ENCODE results near the gene SNX5. TPM values are rescaled to one million over a fixed set of nuclear protein-coding genes. Genes with fewer than 3 reads are reported as not detected.

Gene SNX5
- total and polyA plus RNA-seq, 2 of the 13 experiments (the other 11 are each of a cell fraction or from before 2014, with no cell fraction given): 664 to 1,040 TPM

- POLR2A ChIA-PET: no interaction called here
- CTCF ChIA-PET (ENCODE audit: low intra/inter-chr PET ratio, low total read pairs): interaction anchor here (0.6 kb wide), 1 partner anchor 120 kb away, joined by 3 read pairs; no protein-coding TSS in a partner anchor
- intact Hi-C loops (cut with micrococcal nuclease; ENCODE audit: unreplicated experiment) (no loop called here), in situ Hi-C loops (cut with HindIII; ENCODE audit: extremely low pct_ligation_motif_present, low pct_unique_long_range_greater_than_20kb) (no loop called here)
- H3K79me2 ChIP-seq (ENCODE audit: insufficient read depth, low read length): no peaks in the 10 kb centered on the region
- no peak overlapping the region for H3K4me2 ChIP-seq (ENCODE audit: low read depth, low read length)
- no TSS peak for BruUV-seq (replicated peaks)
- H3K9ac ChIP-seq (ENCODE audit: insufficient read depth, low read depth, low read length): no peak overlapping the region
- H3K4me3 ChIP-seq (replicated peaks in 1 of 3; ENCODE audit: insufficient read depth in 1 of 3, low read depth in 2 of 3, low read length in 3 of 3): no peak overlapping the region
- peaks cover 2 to 15% of the 10 kb centered on the region in 2 experiments; a peak in 3 of 5 replicates for H3K27me3 ChIP-seq (ENCODE audit: control insufficient read depth in 1 of 2, insufficient read depth in 2 of 2, low read length in 2 of 2)
- 50% methylated on average over 10 of the region's 10 CpGs for WGBS (ENCODE audit: low lambda C conversion rate)
- H4K20me1 ChIP-seq (ENCODE audit: insufficient read depth, low read length): no peaks in the 10 kb centered on the region
- no peaks in the 10 kb centered on the region for H3K9me3 ChIP-seq (ENCODE audit: low read length)
- DNase-seq (ENCODE audit: low spot score) (no peak), FAIRE-seq (no peak), ATAC-seq (no peak)
- H3K27ac ChIP-seq (ENCODE audit: extremely low read length, insufficient read depth, low read length): no peak overlapping the region
- H2AFZ ChIP-seq (ENCODE audit: low read length): no peak overlapping the region
- H3K36me3 ChIP-seq (replicated peaks in 1 of 2; ENCODE audit: control insufficient read depth in 1 of 2, insufficient read depth in 2 of 2, low read length in 2 of 2): no peaks in the 10 kb centered on the region
- no peaks in the 10 kb centered on the region for H3K4me1 ChIP-seq (ENCODE audit: insufficient read depth, low read length)
- TF ChIP-seq, protein P1, sequence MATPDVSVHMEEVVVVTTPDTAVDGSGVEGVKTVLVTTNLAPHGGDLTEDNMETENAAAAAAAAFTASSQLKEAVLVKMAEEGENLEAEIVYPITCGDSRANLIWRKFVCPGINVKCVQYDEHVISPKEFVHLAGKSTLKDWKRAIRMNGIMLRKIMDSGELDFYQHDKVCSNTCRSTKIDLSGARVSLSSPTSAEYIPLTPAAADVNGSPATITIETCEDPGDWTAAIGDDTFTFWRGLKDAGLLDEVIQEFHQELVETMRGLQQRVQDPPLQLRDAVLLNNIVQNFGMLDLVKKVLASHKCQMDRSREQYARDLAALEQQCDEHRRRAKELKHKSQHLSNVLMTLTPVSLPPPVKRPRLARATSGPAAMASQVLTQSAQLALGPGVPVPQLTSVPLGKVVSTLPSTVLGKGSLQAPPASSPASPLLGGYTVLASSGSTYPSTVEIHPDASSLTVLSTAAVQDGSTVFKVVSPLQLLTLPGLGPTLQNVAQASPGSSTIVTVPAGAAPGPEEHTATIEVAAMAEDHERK (CRISPR knock-in tag; IDR thresholded peaks at IDR 0.05; ENCODE audit: low read depth): no peak
- TF ChIP-seq GTF2F1 (IDR thresholded peaks at IDR 0.05; ENCODE audit: low read length) (no peak), ZFP62 (CRISPR knock-in tag; IDR thresholded peaks at IDR 0.05) (no peak), WIZ (CRISPR knock-in tag; IDR thresholded peaks at IDR 0.05) (no peak), AKAP8 (CRISPR knock-in tag; IDR thresholded peaks at IDR 0.05) (no peak), ZNF143 (CRISPR knock-in tag; IDR thresholded peaks at IDR 0.05) (no peak), NR0B2 (CRISPR knock-in tag; IDR thresholded peaks at IDR 0.05) (no peak), ZNF652 (CRISPR knock-in tag; IDR thresholded peaks at IDR 0.05; ENCODE audit: borderline replicate concordance, low read depth) (no peak), PHF5A (CRISPR knock-in tag; IDR thresholded peaks at IDR 0.05; ENCODE audit: low read depth, unreplicated experiment) (no peak), ARNT (IDR thresholded peaks at IDR 0.05) (no peak), ZFP41 (CRISPR knock-in tag; IDR thresholded peaks at IDR 0.05; ENCODE audit: borderline replicate concordance) (no peak), ZIK1 (CRISPR knock-in tag; IDR thresholded peaks at IDR 0.05; ENCODE audit: borderline replicate concordance, low read depth) (no peak)
- TF ChIP-seq, protein P2, sequence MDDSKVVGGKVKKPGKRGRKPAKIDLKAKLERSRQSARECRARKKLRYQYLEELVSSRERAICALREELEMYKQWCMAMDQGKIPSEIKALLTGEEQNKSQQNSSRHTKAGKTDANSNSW (CRISPR knock-in tag; IDR thresholded peaks at IDR 0.05; ENCODE audit: borderline replicate concordance): no peak
- TF ChIP-seq, protein P3, sequence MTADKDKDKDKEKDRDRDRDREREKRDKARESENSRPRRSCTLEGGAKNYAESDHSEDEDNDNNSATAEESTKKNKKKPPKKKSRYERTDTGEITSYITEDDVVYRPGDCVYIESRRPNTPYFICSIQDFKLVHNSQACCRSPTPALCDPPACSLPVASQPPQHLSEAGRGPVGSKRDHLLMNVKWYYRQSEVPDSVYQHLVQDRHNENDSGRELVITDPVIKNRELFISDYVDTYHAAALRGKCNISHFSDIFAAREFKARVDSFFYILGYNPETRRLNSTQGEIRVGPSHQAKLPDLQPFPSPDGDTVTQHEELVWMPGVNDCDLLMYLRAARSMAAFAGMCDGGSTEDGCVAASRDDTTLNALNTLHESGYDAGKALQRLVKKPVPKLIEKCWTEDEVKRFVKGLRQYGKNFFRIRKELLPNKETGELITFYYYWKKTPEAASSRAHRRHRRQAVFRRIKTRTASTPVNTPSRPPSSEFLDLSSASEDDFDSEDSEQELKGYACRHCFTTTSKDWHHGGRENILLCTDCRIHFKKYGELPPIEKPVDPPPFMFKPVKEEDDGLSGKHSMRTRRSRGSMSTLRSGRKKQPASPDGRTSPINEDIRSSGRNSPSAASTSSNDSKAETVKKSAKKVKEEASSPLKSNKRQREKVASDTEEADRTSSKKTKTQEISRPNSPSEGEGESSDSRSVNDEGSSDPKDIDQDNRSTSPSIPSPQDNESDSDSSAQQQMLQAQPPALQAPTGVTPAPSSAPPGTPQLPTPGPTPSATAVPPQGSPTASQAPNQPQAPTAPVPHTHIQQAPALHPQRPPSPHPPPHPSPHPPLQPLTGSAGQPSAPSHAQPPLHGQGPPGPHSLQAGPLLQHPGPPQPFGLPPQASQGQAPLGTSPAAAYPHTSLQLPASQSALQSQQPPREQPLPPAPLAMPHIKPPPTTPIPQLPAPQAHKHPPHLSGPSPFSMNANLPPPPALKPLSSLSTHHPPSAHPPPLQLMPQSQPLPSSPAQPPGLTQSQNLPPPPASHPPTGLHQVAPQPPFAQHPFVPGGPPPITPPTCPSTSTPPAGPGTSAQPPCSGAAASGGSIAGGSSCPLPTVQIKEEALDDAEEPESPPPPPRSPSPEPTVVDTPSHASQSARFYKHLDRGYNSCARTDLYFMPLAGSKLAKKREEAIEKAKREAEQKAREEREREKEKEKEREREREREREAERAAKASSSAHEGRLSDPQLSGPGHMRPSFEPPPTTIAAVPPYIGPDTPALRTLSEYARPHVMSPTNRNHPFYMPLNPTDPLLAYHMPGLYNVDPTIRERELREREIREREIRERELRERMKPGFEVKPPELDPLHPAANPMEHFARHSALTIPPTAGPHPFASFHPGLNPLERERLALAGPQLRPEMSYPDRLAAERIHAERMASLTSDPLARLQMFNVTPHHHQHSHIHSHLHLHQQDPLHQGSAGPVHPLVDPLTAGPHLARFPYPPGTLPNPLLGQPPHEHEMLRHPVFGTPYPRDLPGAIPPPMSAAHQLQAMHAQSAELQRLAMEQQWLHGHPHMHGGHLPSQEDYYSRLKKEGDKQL (CRISPR knock-in tag; IDR thresholded peaks at IDR 0.05; ENCODE audit: low read depth): no peak
- TF ChIP-seq, protein P4, sequence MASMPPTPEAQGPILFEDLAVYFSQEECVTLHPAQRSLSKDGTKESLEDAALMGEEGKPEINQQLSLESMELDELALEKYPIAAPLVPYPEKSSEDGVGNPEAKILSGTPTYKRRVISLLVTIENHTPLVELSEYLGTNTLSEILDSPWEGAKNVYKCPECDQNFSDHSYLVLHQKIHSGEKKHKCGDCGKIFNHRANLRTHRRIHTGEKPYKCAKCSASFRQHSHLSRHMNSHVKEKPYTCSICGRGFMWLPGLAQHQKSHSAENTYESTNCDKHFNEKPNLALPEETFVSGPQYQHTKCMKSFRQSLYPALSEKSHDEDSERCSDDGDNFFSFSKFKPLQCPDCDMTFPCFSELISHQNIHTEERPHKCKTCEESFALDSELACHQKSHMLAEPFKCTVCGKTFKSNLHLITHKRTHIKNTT (CRISPR knock-in tag; IDR thresholded peaks at IDR 0.05): no peak
Measured at GRCh38 chr20:18018100-18018499, 49.5 kb upstream of the SNX5 start.
